ENCODE results near the gene ARID1B. TPM values are rescaled to one million over a fixed set of nuclear protein-coding genes. Genes with fewer than 3 reads are reported as not detected.

The ARID1B gene
- total RNA-seq, 1 donor from 2014 or later, result 97.2 TPM

DNA sequence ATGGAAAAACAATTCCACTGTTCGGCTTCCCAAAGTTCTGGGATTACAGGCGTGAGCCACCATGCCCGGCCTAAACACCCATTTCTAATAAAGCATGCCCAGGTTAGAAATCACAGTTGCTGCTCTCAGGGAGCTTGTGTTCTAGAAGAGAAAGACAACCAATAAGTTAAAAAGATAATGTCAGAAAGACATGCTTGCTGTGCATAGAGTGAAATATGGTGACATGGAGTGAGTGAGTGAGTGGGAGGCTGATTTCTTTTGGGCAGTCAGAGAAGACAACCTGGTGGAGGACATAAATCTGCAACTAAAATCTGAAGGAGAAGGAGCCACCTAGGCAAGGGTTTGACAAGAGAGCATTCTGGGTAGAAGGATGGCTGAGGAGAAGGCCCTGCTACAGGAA is 222.6 kb downstream of the ARID1B start:
- Mint-ChIP-seq H3K4me1 (ENCODE audit: unreplicated experiment) (peaks cover 24% of the 10 kb centered on the region), H3K27me3 (no peaks in the 10 kb centered on the region), H3K4me3 (no peak overlapping the region), H3K27ac (no peak overlapping the region), H3K36me3 (peaks cover 14% of the 10 kb centered on the region), H3K9me3 (no peaks in the 10 kb centered on the region)
- TF ChIP-seq, protein P1, sequence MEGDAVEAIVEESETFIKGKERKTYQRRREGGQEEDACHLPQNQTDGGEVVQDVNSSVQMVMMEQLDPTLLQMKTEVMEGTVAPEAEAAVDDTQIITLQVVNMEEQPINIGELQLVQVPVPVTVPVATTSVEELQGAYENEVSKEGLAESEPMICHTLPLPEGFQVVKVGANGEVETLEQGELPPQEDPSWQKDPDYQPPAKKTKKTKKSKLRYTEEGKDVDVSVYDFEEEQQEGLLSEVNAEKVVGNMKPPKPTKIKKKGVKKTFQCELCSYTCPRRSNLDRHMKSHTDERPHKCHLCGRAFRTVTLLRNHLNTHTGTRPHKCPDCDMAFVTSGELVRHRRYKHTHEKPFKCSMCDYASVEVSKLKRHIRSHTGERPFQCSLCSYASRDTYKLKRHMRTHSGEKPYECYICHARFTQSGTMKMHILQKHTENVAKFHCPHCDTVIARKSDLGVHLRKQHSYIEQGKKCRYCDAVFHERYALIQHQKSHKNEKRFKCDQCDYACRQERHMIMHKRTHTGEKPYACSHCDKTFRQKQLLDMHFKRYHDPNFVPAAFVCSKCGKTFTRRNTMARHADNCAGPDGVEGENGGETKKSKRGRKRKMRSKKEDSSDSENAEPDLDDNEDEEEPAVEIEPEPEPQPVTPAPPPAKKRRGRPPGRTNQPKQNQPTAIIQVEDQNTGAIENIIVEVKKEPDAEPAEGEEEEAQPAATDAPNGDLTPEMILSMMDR (conservative IDR thresholded peaks at IDR 0.05), result no peak
- no peak for DNase-seq (ENCODE audit: extremely low spot score, unreplicated experiment)

DNA sequence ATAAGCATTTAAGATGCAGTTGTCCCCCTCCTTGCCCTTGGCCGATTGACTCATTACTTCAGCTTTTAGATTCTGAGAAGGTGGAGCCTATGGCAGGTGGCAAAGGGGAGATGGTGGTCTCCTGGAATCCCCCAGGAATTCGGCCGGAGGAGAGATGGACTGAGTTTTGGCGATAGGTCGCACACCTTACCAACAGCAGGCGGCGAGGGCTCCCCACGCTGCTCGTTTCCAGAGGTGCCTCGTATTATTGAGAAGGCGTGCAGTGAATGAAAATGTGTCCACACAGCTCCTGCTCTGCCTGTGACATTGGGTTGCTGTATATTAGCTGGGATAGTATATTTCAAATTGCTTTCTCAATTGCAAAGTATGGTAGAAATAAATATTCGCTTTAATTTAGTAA is 224.5 kb downstream of the ARID1B start:
- TF ChIP-seq, protein P1 (conservative IDR thresholded peaks at IDR 0.05), result no peak
- Mint-ChIP-seq H3K27ac (no peak overlapping the region), H3K36me3 (peaks cover 18% of the 10 kb centered on the region), H3K27me3 (no peaks in the 10 kb centered on the region), H3K4me1 (ENCODE audit: unreplicated experiment) (peaks cover 36% of the 10 kb centered on the region), H3K4me3 (no peak overlapping the region), H3K9me3 (no peaks in the 10 kb centered on the region)
- DNase-seq (ENCODE audit: extremely low spot score, unreplicated experiment), result no peak

DNA sequence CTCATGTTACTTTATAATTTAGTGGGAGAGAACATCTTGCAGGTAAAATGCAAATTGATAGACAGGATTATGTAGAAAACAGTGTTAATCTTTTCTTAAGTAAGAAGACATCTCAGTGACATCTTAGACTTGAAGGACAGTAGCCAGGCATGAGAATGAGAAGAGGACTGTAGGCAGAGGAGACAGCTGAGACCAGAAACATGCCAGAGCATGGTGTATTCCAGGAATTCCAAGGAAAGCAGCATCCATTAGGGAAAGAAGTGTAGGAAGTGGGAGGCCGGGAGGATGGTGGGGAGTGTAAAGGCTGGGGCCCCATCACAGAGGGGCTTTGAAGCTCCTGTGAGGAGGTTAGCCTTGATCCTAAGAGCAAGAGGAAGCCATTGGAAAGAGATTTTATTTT is 225.6 kb downstream of the ARID1B start:
- DNase-seq (ENCODE audit: extremely low spot score, unreplicated experiment), result no peak
- H3K9me3 Mint-ChIP-seq, result no peaks in the 10 kb centered on the region
- peaks cover 36% of the 10 kb centered on the region for H3K4me1 Mint-ChIP-seq (ENCODE audit: unreplicated experiment)
- no peak overlapping the region for H3K4me3 Mint-ChIP-seq
- TF ChIP-seq, protein P1 (conservative IDR thresholded peaks at IDR 0.05), result no peak
- no peak overlapping the region for H3K27ac Mint-ChIP-seq
- H3K36me3 Mint-ChIP-seq, result peaks cover 18% of the 10 kb centered on the region
- no peaks in the 10 kb centered on the region for H3K27me3 Mint-ChIP-seq

DNA sequence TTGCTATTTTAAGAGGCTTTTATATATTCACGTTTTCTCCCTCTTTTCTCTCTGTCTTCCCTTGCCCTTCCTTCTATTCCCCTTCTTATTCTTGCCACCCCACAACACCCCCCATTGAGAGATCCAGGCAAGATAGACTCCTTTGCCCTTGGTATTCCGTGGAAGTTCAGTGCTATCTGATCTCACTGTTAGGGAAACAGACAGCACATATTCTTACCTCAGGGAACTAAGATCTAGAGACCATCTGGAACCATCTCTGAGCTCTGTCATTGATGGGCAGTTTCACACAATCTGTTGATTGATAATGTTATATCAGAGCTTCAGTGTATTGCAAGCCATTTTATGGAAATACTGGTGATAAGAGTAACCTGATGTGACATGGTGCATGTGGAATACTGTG is 228.8 kb downstream of the ARID1B start:
- DNase-seq (ENCODE audit: extremely low spot score, unreplicated experiment), result no peak
- Mint-ChIP-seq H3K27ac (peak overlapping the region; percentile 12), H3K9me3 (no peaks in the 10 kb centered on the region), H3K36me3 (peaks cover 18% of the 10 kb centered on the region), H3K4me1 (ENCODE audit: unreplicated experiment) (peaks cover 31% of the 10 kb centered on the region), H3K4me3 (no peak overlapping the region), H3K27me3 (no peaks in the 10 kb centered on the region)
- TF ChIP-seq, protein P1 (conservative IDR thresholded peaks at IDR 0.05), result no peak

DNA sequence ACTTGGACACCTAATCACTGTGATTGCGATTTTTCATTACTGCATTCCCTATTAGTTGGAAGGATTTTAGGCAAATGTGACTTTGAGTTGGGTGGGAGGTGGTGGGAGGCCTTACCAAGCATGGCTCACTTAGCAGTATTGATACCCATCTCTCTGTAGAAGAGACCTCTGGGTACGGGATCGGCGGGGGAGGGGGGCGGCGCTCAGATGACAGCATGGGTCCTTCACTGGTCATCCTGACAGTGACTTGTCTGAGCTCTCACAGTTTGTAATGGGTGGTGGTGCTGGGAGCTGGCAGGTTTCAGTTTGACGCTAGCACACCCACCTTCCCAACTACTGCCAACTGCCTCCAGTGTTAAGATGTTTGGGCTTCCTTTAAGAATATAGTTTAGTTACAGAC is 231.4 kb downstream of the ARID1B start:
- H3K27ac Mint-ChIP-seq, result no peak overlapping the region
- no peak overlapping the region for H3K4me3 Mint-ChIP-seq
- DNase-seq (ENCODE audit: extremely low spot score, unreplicated experiment), result no peak
- TF ChIP-seq, protein P1 (conservative IDR thresholded peaks at IDR 0.05), result no peak
- peaks cover 16% of the 10 kb centered on the region for H3K36me3 Mint-ChIP-seq
- no peaks in the 10 kb centered on the region for H3K27me3 Mint-ChIP-seq
- H3K9me3 Mint-ChIP-seq, result peaks cover 6% of the 10 kb centered on the region
- peaks cover 28% of the 10 kb centered on the region for H3K4me1 Mint-ChIP-seq (ENCODE audit: unreplicated experiment)

DNA sequence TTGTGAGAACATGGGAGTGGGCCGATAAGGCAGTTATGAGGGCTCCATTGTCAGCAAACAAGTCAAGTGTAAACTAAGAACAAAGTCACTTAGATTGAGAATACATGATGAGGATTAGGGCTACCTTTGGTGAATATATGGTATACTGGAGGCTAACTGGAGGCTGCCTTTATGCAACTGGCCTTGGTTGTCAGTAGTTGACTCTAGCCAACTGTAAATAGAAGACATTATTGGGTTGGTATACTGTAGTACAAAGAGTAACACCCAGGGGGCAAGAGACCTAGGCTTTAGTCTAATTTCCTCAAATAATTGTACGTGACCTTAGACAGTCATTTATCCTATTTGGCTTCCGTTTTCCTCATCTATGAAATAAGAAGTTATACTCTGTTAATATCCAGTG is 235.2 kb downstream of the ARID1B start:
- Mint-ChIP-seq H3K4me1 (ENCODE audit: unreplicated experiment) (peaks cover 26% of the 10 kb centered on the region), H3K4me3 (no peak overlapping the region), H3K27me3 (no peaks in the 10 kb centered on the region), H3K36me3 (peaks cover 7% of the 10 kb centered on the region), H3K27ac (no peak overlapping the region), H3K9me3 (peaks cover 6% of the 10 kb centered on the region)
- DNase-seq (ENCODE audit: extremely low spot score, unreplicated experiment), result no peak
- TF ChIP-seq, protein P1 (conservative IDR thresholded peaks at IDR 0.05), result no peak
